ENCODE data around the gene WDR88. TPM values are rescaled to one million over a fixed set of nuclear protein-coding genes. Genes with fewer than 3 reads are reported as not detected.
"Not testable (repeated sequence)": the region's sequence is repeated elsewhere in the genome, so short reads cannot be mapped to it uniquely, and the experiment has no call there.

Gene WDR88
- total RNA-seq, 1 donor from 2014 or later, result not detected

DNA sequence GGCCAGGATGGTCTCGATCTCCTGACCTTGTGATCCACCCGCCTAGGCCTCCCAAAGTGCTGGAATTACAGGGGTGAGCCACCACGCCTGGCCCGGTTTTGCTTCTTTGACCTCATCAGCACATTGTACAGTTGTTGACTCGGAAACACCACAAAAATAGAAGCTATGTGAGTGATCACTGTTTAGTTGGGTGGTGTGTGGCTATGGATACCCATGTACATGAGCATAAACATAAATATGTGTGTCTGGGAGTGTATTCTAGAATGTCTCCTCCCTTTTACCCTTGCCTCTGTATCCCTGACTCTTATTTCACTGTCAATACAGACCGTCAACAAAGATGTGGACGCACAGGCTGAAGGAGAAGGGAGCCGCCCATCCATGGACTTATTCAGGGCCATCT lies 14.4 kb upstream of the WDR88 start:
- peaks cover 90% of the 10 kb centered on the region for H3K36me3 ChIP-seq
- H3K9me3 ChIP-seq, result no peaks in the 10 kb centered on the region
- DNase-seq (no peak), ATAC-seq (no peak)
- H3K4me1 ChIP-seq, result no peaks in the 10 kb centered on the region
- H3K27me3 ChIP-seq (ENCODE audit: low read depth), result no peaks in the 10 kb centered on the region
- H3K27ac ChIP-seq, result no peak overlapping the region
- TF ChIP-seq, protein P1, sequence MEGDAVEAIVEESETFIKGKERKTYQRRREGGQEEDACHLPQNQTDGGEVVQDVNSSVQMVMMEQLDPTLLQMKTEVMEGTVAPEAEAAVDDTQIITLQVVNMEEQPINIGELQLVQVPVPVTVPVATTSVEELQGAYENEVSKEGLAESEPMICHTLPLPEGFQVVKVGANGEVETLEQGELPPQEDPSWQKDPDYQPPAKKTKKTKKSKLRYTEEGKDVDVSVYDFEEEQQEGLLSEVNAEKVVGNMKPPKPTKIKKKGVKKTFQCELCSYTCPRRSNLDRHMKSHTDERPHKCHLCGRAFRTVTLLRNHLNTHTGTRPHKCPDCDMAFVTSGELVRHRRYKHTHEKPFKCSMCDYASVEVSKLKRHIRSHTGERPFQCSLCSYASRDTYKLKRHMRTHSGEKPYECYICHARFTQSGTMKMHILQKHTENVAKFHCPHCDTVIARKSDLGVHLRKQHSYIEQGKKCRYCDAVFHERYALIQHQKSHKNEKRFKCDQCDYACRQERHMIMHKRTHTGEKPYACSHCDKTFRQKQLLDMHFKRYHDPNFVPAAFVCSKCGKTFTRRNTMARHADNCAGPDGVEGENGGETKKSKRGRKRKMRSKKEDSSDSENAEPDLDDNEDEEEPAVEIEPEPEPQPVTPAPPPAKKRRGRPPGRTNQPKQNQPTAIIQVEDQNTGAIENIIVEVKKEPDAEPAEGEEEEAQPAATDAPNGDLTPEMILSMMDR (IDR thresholded peaks at IDR 0.05), result no peak
- intact Hi-C loops (cut with DNase I), result no loop called here
- H3K4me3 ChIP-seq, result no peak overlapping the region

DNA sequence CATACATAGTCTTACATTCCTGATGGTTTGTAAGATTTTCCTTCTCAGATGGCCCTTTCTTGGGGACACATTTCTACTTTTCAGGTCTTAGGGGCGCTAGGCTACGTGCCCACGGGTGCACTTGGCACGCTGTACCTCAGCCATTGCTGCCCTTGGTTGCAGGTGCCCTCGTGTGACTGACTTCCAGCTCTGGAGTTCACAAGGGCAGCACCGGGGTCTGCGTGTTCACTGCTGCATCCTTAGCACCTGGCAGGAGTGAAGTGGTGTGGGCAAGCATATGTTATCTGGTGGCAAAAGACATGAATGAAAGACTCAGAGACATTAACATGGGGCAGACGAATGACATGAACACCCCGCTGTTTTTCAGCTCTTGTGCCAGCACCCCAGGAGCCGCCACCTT lies 13.3 kb upstream of the WDR88 start:
- intact Hi-C loops (cut with DNase I), result no loop called here
- Histone ChIP-seq H3K27ac (no peak overlapping the region), H3K4me3 (no peak overlapping the region), H3K36me3 (peaks cover 78% of the 10 kb centered on the region), H3K27me3 (ENCODE audit: low read depth) (no peaks in the 10 kb centered on the region), H3K4me1 (no peaks in the 10 kb centered on the region), H3K9me3 (no peaks in the 10 kb centered on the region)
- TF ChIP-seq, protein P1 (IDR thresholded peaks at IDR 0.05), result no peak
- ATAC-seq (no peak), DNase-seq (no peak)

DNA sequence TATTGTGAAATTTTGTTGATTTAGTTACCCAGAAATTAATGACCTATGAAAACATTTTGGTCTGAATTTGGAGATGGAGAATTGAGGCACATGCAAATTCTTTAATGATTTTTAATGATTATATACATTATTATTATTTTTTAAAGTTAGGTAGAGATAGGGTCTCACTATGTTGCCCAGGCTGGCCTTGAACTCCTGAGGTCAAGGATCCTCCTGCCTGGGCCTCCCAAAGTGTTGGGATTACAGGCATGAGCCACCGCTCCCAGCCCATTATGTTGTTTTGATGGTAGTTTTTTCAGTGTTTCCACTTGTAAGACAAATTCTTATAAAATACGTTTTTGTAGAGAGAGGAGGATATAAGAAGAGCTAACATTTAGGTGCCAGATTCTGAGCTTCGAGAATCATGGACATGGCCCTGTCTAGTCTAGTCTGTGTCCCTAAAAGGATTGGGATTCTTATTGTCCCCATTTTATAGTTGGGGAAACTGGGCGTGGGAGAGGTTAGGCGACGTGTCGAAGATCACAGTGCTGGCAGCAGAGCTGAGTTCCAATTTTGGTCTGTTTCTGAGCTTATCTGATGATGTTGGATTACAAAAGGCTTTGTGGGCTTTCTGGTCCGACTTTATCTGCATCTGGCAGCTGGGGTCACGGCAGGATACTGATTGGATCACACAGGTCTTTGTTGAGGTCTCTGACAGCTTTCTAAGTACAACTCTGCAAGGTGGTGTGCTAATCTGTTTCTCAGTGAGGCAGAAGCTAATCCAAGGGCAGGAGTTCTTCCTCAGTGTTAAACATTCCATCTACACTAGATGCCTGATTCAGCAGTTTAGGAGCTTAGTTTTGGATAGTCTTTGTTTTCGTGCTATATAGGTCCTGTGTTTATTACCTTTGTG lies 7.5 kb upstream of the WDR88 start:
- TF ChIP-seq, protein P1 (IDR thresholded peaks at IDR 0.05), result no peak
- intact Hi-C loops (cut with DNase I), result no loop called here
- peaks cover 74% of the 10 kb centered on the region for H3K36me3 ChIP-seq
- H3K4me3 ChIP-seq, result no peak overlapping the region
- H3K27me3 ChIP-seq (ENCODE audit: low read depth), result no peaks in the 10 kb centered on the region
- ATAC-seq (no peak), DNase-seq (no peak)
- no peaks in the 10 kb centered on the region for H3K4me1 ChIP-seq
- H3K9me3 ChIP-seq, result no peaks in the 10 kb centered on the region
- H3K27ac ChIP-seq, result no peak overlapping the region

DNA sequence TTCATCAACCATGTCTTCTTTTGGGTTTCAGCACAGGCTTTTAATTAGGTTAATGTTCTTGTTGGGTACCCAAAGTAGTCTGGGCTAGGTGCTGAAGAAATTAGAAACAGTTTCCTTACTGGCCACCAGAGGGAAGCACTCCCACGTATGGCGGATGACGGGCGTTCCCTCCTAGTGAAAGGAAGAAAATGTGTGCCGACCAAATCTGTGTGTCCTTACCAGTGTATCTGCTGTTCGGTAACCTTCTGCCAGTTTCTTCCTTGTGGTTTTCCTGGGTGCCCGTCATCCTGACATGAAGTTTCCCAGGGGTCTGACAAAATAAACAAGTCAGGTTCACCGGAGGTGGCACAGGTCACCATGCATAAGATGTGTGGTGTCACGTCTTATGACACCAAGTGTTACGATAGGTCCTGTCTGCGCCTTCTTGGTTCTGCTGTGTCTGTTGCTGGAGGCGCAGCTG lies 6.0 kb upstream of the WDR88 start:
- intact Hi-C loops (cut with DNase I), result no loop called here
- ATAC-seq (peak; percentile 84 to 87), DNase-seq (no peak)
- Histone ChIP-seq H3K27ac (no peak overlapping the region), H3K36me3 (peaks cover 82% of the 10 kb centered on the region), H3K4me1 (no peaks in the 10 kb centered on the region), H3K4me3 (no peak overlapping the region), H3K27me3 (ENCODE audit: low read depth) (no peaks in the 10 kb centered on the region), H3K9me3 (no peaks in the 10 kb centered on the region)
- TF ChIP-seq, protein P1 (IDR thresholded peaks at IDR 0.05), result peak; percentile 80

DNA sequence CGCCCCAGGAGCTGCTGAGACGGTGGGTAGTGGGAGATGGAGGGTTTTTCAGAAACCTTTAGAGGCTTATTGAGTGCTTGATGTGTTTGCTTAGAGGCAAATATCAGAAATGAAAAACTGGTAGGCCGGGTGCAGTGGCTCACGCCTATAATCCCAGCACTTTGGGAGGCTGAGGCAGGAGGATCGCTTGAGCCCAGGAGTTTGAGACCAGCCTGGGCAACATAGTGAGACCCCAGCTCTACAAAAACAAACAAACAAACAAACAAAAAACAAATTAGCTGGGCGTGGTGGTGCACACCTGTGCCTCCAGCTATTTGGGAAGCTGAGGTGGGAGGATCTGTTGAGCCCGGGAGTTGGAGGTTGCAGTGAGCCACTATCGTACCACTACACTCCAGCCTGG lies 5.2 kb upstream of the WDR88 start:
- H3K36me3 ChIP-seq, result peaks cover 76% of the 10 kb centered on the region
- DNase-seq; intact Hi-C loops (cut with DNase I); H3K27ac ChIP-seq; ATAC-seq; H3K4me1 ChIP-seq; H3K4me3 ChIP-seq; H3K27me3 ChIP-seq (ENCODE audit: low read depth); H3K9me3 ChIP-seq: not testable (repeated sequence)

DNA sequence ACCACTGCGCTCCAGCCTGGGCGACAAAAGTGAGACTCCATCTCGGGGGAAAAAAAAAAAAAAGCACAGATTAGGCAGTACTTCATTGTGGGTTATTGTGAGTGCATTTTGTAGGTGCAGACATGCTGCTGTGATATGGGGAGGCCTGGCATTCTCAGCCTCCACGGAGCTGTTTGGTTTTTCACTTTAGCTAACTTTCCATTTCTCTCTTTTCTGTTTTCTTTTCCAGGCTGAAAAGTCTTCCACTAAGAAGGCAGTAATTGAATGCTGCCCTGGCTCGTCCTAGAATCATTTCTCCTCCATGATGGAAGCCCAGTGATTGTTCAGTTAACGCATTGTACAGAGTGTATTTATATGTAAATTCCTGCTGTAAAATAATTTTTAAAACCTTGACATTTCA lies 2.0 kb upstream of the WDR88 start:
- Histone ChIP-seq H3K4me1 (no peaks in the 10 kb centered on the region), H3K9me3 (no peaks in the 10 kb centered on the region), H3K4me3 (no peak overlapping the region), H3K36me3 (peaks cover 67% of the 10 kb centered on the region), H3K27ac (no peak overlapping the region), H3K27me3 (ENCODE audit: low read depth) (peaks cover 14% of the 10 kb centered on the region)
- ATAC-seq, result no peak
- TF ChIP-seq, protein P1 (IDR thresholded peaks at IDR 0.05), result no peak
- DNase-seq, result no peak
- intact Hi-C loops (cut with DNase I), result no loop called here
